GM20000 (cell line): ENCODE data around the gene KDM3A.

Experiments
- DNase-seq: peaks from one replicate; pipeline ENCODE4 v3.0.0; 2012; ENCODE audit warnings: low spot score
- TF ChIP-seq, protein P1 (sequence below): IDR thresholded peaks from 2 replicates; pipeline ENCODE4 v1.5.1; 2012; ENCODE audit warnings: mild to moderate bottlenecking, control low read depth; ENCODE audit errors: extremely low read depth, missing control alignments

The KDM3A gene

DNA sequence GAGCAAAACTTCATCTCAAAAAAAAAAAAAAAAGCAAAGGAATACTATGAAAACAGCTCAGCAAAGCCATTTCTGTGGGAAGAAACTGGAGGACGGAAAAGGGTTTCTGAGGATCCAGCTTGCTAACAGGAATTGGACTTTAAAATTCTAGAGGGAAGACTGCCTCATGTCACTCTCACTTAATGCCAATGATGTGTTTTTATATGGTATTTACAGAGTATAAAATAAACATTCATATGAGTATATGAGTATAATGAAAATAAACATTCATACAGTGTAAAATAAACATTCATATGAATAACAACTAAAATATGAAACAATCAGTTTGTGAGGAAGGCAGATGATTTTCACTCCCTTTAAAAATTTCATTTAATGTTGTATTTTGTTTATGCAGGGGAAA, 78.2 kb downstream of the KDM3A start:
- no peak for DNase-seq
- TF ChIP-seq, protein P1, sequence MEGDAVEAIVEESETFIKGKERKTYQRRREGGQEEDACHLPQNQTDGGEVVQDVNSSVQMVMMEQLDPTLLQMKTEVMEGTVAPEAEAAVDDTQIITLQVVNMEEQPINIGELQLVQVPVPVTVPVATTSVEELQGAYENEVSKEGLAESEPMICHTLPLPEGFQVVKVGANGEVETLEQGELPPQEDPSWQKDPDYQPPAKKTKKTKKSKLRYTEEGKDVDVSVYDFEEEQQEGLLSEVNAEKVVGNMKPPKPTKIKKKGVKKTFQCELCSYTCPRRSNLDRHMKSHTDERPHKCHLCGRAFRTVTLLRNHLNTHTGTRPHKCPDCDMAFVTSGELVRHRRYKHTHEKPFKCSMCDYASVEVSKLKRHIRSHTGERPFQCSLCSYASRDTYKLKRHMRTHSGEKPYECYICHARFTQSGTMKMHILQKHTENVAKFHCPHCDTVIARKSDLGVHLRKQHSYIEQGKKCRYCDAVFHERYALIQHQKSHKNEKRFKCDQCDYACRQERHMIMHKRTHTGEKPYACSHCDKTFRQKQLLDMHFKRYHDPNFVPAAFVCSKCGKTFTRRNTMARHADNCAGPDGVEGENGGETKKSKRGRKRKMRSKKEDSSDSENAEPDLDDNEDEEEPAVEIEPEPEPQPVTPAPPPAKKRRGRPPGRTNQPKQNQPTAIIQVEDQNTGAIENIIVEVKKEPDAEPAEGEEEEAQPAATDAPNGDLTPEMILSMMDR = no peak

DNA sequence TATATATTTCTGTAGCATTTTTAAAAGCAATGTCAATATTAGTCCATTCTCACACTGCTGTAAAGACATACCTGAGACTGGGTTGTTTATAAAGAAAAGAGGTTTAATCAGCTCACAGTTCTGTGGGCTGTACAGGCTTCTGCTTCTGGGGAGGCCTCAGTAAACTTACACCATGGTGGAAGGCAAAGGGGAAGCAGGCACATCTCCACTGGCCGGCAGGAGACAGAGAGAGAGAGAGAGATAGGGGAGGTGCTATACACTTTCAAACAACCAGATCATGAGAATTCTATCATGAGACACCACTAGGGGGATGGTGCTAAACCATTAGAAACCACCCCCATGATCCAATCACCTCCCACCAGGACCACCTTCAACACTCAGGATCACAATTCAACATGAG, 79.0 kb downstream of the KDM3A start:
- TF ChIP-seq, protein P1 = no peak
- no peak for DNase-seq

DNA sequence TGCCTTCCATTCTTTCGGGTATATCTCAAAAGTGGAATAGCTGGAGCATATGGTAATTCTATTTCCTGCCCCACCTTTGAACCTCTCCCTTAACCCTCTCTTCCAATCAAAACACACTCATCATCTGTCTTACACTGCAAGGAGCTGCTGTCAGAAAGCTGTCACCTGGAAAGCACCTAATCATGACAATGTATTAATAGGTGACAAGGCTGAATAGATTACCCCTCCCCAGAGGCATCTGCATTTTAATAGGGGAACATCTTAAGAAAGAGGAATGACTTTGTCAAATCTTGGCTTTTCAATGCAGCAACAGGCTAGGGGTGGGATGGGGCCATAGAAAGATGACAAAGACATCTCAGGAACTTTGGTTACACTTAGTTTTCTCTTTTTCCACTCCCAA, 80.8 kb downstream of the KDM3A start:
- TF ChIP-seq, protein P1 = no peak
- no peak for DNase-seq

DNA sequence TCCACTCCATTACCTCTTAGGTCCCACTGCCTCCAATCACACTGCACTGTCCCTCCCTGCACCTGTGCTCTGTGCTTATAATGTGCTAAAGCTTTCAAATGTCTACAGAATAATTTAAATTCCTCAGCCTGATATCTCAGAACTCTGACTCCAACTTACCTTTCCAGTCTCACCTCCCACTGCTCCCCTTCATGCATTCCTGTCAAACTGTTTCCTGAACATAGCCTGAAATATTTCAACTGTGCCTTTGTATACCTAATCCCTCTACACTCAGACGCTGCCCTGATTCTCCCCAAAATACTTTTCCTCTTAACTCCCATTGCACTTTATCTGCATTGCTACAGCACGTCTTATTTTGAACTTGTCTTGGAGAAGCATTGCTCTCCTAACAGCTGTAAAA, 81.5 kb downstream of the KDM3A start:
- TF ChIP-seq, protein P1 = no peak
- no peak for DNase-seq

DNA sequence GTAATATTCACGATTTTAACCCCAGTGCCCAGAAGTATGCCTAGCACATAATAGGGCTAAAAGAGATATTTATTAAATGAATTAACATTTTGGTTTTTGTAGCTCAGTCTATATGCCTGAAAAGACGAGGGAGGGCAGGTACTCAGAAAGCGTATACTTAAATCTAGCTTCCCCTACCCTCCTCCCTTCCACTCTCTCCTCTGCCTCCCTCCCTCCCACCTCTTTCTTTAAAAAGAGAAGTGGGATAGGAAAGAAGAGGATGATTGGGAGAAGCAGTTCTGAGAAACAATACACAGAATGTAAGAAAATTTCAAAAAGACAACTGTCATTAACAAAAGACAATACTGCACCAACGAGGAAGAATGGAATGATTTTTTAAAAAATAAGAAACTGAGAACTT, 82.3 kb downstream of the KDM3A start:
- TF ChIP-seq, protein P1 = no peak
- no peak for DNase-seq

DNA sequence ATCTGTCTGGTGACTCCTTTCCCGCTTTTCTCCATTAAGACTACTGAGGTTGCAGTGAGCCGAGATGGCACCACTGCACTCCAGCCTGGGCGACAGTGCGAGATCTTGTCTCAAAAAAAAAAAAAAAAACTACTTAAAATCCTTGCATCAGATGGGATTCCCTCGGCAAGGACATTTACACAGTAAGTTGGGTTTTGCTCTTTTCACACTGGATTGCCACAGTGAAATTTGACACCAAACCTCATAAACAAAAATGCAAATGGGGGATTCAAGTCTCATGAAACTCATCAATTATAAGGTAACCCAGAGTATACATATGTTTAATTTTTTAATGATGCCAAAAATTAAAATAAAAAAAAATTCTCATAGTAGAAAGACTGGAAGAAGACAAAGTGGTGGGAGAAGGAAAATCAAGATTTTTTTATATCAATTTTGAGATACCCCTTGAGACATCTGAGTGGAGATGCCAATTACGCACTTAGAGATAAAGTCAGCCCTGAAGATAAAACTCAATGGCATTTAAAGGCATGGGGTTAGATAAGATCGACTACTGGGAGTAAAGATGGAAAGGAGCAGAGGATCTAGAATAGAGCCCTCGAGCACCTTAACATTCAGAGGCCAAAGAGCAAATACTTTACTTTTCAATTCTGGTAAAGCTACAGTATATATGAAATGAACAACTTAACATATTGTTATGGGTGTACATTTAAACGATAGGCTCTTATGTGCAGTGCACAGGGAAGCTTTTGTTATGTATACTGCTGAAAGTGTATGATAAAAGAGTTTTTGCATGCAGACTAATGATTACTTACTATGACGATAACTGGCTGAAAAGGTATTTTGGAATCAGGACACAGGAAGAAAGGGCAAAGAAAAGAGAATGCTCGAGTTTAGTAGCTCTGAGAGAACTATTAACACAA, 84.5 kb downstream of the KDM3A start:
- no peak for DNase-seq
- TF ChIP-seq, protein P1 = no peak

DNA sequence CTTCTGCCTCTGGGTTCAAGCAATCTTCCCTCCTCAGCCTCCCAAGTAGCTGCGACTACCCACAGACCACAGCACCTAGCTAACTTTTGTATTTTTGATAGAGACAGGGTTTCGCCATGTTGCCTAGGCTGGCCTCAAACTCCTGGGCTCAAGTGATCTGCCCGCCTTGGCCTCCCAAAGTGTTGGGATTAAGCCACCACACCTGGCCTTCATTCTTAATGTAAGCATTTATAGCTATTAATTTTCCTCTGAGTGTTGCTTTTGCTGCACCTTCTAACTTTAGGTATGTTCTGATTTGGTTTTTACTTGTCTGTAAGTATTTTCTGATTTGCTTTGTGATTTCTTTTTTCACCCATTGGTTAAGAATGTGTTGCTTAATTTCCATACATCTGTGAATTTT, 92.4 kb downstream of the KDM3A start:
- no peak for DNase-seq
- TF ChIP-seq, protein P1 = no peak
